Measurements from ENCODE around the gene KLF5. TPM values are rescaled to one million over a fixed set of nuclear protein-coding genes. Genes with fewer than 3 reads are reported as not detected.

KLF5 gene
- total and polyA plus RNA-seq, 10 donors, result 0.74 to 5.4 (median 1.3) TPM

- peaks cover 0 to 18% (median 0%) of the 10 kb centered on the region in 6 donors for H3K36me3 ChIP-seq
- no peaks in the 10 kb centered on the region for H3K4me1 ChIP-seq
- WGBS, 5 donors, result 63 to 86% (median 70%) methylated on average over 3 to 4 of the region's 4 CpGs
- TF ChIP-seq POLR2A (IDR thresholded peaks at IDR 0.05), result no peak
- TF ChIP-seq CTCF (IDR thresholded peaks at IDR 0.05 in 8 of 11, conservative IDR thresholded peaks at IDR 0.05 in 3 of 11), result no peak
- no peak for TF ChIP-seq POLR2AphosphoS5 (IDR thresholded peaks at IDR 0.05)
- no peaks in the 10 kb centered on the region for H3K27me3 ChIP-seq (replicated peaks in 1 of 7)
- DNase-seq, result no peak
- H3K27ac ChIP-seq, result no peak overlapping the region
- no peaks in the 10 kb centered on the region for H3K9me3 ChIP-seq
- H3K4me3 ChIP-seq, result no peak overlapping the region
- intact Hi-C loops (cut with DNase I; ENCODE audit: low total_unique reads), result no loop called here
Observed at GRCh38 chr13:73081256-73081915, 22.6 kb downstream of the KLF5 start.

- DNase-seq, result no peak
- 77 to 88% (median 86%) methylated on average over 5 of the region's 5 CpGs for WGBS, 5 donors
- no peak overlapping the region for H3K27ac ChIP-seq
Observed at GRCh38 chr13:73082471-73082870, 23.7 kb downstream of the KLF5 start.

GRCh38 chr13:73082895-73083294, 24.1 kb downstream of the KLF5 start:
- no peak for TF ChIP-seq POLR2A (IDR thresholded peaks at IDR 0.05)
- no peak for TF ChIP-seq CTCF (IDR thresholded peaks at IDR 0.05 in 8 of 11, conservative IDR thresholded peaks at IDR 0.05 in 3 of 11)
- no peak for TF ChIP-seq POLR2AphosphoS5 (IDR thresholded peaks at IDR 0.05)
- intact Hi-C loops (cut with DNase I; ENCODE audit: low total_unique reads), result no loop called here
- H3K9me3 ChIP-seq, result peaks cover 0 to 6% (median 1%) of the 10 kb centered on the region in 8 donors
- H3K27ac ChIP-seq, result no peak overlapping the region
- WGBS, 5 donors, result 76 to 90% (median 80%) methylated on average over 4 of the region's 4 CpGs
- no peaks in the 10 kb centered on the region for H3K27me3 ChIP-seq (replicated peaks in 1 of 7)
- no peaks in the 10 kb centered on the region for H3K4me1 ChIP-seq
- peaks cover 0 to 2% (median 0%) of the 10 kb centered on the region in 6 donors for H3K36me3 ChIP-seq
- no peak overlapping the region for H3K4me3 ChIP-seq
- no peak for DNase-seq

More at GRCh38 chr13:73082471-73082870, 23.7 kb downstream of the KLF5 start:
- no peak for TF ChIP-seq POLR2AphosphoS5 (IDR thresholded peaks at IDR 0.05)
- Histone ChIP-seq H3K4me1 (no peaks in the 10 kb centered on the region), H3K4me3 (no peak overlapping the region), H3K36me3 (peaks cover 0 to 7% (median 0%) of the 10 kb centered on the region in 6 donors), H3K9me3 (peaks cover 0 to 2% (median 0%) of the 10 kb centered on the region in 8 donors), H3K27me3 (replicated peaks in 1 of 7) (no peaks in the 10 kb centered on the region)
- intact Hi-C loops (cut with DNase I; ENCODE audit: low total_unique reads), result no loop called here

GRCh38 chr13:73088332-73088935, 29.6 kb downstream of the KLF5 start:
- Histone ChIP-seq H3K27me3 (replicated peaks in 1 of 7) (no peaks in the 10 kb centered on the region), H3K4me1 (no peaks in the 10 kb centered on the region), H3K27ac (no peak overlapping the region), H3K36me3 (no peaks in the 10 kb centered on the region), H3K4me3 (no peak overlapping the region), H3K9me3 (peaks cover 0 to 18% (median 12%) of the 10 kb centered on the region in 8 donors)
- TF ChIP-seq POLR2A (IDR thresholded peaks at IDR 0.05) (no peak), POLR2AphosphoS5 (IDR thresholded peaks at IDR 0.05) (no peak), CTCF (IDR thresholded peaks at IDR 0.05 in 8 of 11, conservative IDR thresholded peaks at IDR 0.05 in 3 of 11) (no peak)
- no peak for DNase-seq
- intact Hi-C loops (cut with DNase I; ENCODE audit: low total_unique reads), result no loop called here
- WGBS, 5 donors, result 78 to 94% (median 84%) methylated on average over 4 of the region's 4 CpGs

Data from spleen (tissue), 11 donors.